Measurements from ENCODE around the gene MTFMT.

Gene MTFMT

DNA sequence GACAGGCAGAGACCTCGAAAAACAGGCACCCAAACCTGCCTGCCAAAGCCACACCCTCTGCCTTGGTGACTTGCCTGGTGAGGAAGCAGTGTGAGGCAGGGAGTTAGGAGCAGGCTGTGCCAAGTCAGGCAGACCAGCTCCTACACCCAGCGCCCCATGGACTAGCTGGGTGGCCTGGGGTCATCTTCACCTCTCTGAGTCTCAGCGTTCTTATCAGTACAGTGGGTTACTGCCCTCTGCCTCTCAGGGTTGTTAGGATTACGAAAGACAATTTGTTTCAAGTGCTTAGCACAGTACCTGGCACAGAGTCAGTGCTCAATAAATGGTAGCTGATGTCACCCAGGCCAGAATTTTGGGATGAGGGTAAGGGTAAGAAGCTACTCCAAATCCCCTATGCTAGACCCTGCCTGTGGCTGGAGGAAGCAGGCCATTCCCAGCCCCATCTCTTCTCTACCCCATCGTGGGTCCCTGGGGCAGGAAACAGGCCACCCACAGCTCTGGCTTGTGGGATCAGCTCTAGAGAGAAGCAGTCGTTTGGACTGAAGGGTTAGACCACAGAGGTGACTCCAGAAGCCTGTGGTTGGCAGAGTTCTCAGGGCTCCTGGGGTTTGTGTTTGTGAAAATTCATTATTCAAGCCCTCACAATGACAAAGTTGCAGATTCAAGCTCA, 25.9 kb upstream of the MTFMT start:
- in situ Hi-C loops (cut with HindIII; ENCODE audit: low sequenced_read_pairs), result no loop called here
- peak; percentile 50 for DNase-seq (ENCODE audit: low read depth, low spot score)
- H3K4me3 ChIP-seq (ENCODE audit: low read depth, low read length), result no peak overlapping the region
- TF ChIP-seq, protein P1, sequence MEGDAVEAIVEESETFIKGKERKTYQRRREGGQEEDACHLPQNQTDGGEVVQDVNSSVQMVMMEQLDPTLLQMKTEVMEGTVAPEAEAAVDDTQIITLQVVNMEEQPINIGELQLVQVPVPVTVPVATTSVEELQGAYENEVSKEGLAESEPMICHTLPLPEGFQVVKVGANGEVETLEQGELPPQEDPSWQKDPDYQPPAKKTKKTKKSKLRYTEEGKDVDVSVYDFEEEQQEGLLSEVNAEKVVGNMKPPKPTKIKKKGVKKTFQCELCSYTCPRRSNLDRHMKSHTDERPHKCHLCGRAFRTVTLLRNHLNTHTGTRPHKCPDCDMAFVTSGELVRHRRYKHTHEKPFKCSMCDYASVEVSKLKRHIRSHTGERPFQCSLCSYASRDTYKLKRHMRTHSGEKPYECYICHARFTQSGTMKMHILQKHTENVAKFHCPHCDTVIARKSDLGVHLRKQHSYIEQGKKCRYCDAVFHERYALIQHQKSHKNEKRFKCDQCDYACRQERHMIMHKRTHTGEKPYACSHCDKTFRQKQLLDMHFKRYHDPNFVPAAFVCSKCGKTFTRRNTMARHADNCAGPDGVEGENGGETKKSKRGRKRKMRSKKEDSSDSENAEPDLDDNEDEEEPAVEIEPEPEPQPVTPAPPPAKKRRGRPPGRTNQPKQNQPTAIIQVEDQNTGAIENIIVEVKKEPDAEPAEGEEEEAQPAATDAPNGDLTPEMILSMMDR (IDR thresholded peaks at IDR 0.05; ENCODE audit: low read depth, low read length), result no peak

DNA sequence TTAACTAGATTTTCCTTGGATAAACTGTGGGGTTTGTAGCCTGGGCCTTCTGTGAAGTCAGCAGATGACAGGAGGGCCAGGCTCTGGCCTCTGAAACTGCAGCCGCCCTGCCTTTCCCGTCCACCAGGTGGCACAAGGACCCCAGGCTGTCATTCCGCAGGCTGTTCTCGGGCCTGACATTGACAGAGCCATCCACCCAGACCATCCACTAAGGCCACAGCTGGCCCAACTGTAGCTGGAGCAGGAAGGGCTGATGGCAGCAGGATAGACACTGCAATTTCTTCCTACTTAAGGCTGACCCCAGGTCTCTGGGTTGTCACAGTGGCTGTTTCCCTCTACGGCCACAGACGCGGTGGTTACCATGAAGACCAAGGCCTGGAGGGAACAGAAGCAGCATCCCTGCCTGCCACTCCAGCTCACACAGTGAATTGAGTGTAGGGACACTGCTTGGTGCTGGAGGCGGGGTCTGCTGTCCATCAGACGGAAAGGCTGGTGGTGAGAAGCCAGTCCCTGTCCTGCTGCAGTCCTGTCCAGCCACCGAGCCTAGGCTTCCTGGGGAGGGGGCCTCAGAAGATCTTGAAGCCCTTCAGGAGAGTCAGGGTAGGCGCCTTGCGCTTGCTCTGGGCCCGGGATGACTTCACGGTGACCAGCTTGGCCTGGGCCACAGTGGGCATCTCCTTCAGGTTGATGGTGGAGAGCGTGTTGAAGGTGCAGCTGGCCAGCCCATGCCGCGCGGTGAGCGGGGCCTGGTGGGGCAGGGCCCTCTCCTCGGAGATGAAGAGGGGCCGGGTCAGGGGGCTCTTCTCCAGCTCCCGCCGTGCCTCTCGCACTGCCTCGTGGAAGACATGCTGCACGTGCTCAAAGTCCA, 25.1 kb upstream of the MTFMT start:
- in situ Hi-C loops (cut with HindIII; ENCODE audit: low sequenced_read_pairs), result no loop called here
- TF ChIP-seq, protein P1 (IDR thresholded peaks at IDR 0.05; ENCODE audit: low read depth, low read length), result peak; percentile 99
- no peak overlapping the region for H3K4me3 ChIP-seq (ENCODE audit: low read depth, low read length)
- peak; percentile 62 for DNase-seq (ENCODE audit: low read depth, low spot score)

DNA sequence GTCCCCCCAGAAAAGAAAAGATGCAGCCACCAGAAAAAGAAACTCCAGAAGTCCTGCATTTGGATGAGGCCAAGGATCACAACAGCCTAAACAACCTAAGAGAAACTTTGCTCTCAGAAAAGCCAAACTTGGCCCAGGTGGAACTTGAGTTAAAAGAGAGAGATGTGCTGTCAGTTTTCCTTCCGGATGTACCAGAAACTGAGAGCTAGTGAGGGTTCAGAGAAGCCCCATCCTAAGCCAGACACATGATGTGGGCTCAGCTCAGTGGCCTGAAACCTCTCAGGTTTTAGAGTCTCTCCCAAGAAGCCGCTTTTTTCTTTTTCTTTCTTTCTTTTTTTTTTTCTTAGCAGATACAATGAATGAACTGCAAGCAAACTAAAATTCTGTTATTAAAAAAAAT, 23.5 kb upstream of the MTFMT start:
- no peak for DNase-seq (ENCODE audit: low read depth, low spot score)
- TF ChIP-seq, protein P1 (IDR thresholded peaks at IDR 0.05; ENCODE audit: low read depth, low read length), result no peak
- no peak overlapping the region for H3K4me3 ChIP-seq (ENCODE audit: low read depth, low read length)
- in situ Hi-C loops (cut with HindIII; ENCODE audit: low sequenced_read_pairs), result no loop called here

DNA sequence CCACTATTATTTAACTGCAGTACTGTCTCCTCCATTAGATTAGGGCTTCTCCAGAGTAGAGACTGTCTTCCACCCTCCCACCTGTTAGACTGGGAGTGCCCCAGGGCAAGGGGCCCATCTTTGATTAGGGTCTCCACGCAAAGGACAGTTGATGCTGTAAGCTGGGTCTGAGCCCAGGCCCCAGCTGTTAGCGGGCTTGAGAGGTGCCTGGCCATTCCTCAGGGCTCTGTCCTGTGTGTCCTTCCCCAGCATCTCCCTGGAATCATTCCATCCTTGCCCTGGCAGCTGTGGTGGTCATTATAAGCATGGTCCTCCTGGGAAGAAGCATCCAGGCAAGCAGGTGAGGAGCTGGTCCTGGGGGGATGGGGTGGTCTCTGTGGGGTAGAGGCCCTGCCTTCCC, 21.8 kb upstream of the MTFMT start:
- TF ChIP-seq, protein P1 (IDR thresholded peaks at IDR 0.05; ENCODE audit: low read depth, low read length), result no peak
- no peak for DNase-seq (ENCODE audit: low read depth, low spot score)
- H3K4me3 ChIP-seq (ENCODE audit: low read depth, low read length), result no peak overlapping the region
- in situ Hi-C loops (cut with HindIII; ENCODE audit: low sequenced_read_pairs), result no loop called here

DNA sequence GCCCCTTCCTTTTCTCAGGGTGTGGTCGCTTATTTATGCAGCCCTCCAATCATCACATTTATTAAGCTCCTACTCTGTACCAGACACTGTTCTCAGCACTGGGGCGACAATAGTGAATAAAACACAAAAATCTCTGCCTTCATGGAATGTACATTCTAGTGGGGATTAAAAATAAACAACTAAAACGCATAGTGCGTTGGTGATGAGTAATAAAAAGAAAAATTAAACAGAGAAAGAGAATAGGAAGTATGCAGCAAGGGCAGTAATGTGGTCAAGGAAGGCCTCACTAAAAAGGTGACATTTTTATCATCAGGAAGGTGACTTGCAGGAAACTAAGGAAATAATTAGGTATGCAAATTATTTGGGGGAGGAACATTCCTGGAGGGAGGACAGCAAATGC, 20.8 kb upstream of the MTFMT start:
- DNase-seq (ENCODE audit: low read depth, low spot score), result no peak
- TF ChIP-seq, protein P1 (IDR thresholded peaks at IDR 0.05; ENCODE audit: low read depth, low read length), result no peak
- in situ Hi-C loops (cut with HindIII; ENCODE audit: low sequenced_read_pairs), result no loop called here
- no peak overlapping the region for H3K4me3 ChIP-seq (ENCODE audit: low read depth, low read length)

DNA sequence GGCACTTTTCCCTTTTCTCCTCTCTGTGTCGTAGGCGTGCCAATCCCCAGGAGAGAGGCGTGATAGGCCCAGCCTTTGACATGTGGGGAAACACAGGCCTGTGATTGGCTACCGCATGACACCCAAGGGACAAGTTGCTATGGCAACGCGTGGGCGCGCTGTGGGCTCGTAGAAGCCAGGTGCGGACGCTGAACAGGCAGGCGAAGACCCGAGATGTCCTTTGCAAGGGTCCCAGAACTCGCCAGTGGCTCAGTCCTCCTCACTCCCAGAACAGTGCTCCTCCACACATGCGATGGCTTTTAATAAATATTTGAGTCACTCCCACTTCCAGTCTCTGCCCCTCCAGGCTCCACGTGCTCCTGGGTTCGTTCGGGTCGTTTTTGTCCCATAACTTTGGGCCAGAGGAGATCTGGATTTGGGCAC, 20.0 kb upstream of the MTFMT start:
- TF ChIP-seq, protein P1 (IDR thresholded peaks at IDR 0.05; ENCODE audit: low read depth, low read length), result no peak
- peak overlapping the region; percentile 34 for H3K4me3 ChIP-seq (ENCODE audit: low read depth, low read length)
- peak; percentile 89 for DNase-seq (ENCODE audit: low read depth, low spot score)
- in situ Hi-C loops (cut with HindIII; ENCODE audit: low sequenced_read_pairs), result no loop called here
